Gastroesophageal sphincter (tissue), 4 donors: ENCODE data around the gene PSMA7. TPM values are rescaled to one million over a fixed set of nuclear protein-coding genes. Genes with fewer than 3 reads are reported as not detected.

Experiments
- ATAC-seq: fragments of 150-250 bp; one replicate; pipeline ENCODE4 v1.9.1; 2016; ENCODE audit warnings: mild to moderate bottlenecking, moderate library complexity
- H3K27ac ChIP-seq, 4 donors: fragments of 200-600 bp; sonication (generic) in 3 of 4; 1 replicate in 3 of 4; 2 replicates in 1 of 4; pipeline ENCODE4 v1.5.1; 2016 to 2019
- H3K27me3 ChIP-seq: fragments of 200-600 bp; sonication (generic); one replicate; pipeline ENCODE4 v1.5.1; 2019
- H3K36me3 ChIP-seq, 2 donors: fragments of 200-600 bp; sonication (generic); one replicate each; pipeline ENCODE4 v1.5.1; 2019; ENCODE audit warnings: control low read depth in 1 of 2
- H3K4me1 ChIP-seq, 3 donors: fragments of 200-600 bp; sonication (generic); 1 replicate in 2 of 3; 2 replicates in 1 of 3; pipeline ENCODE4 v1.5.1; 2016 to 2019; ENCODE audit warnings: control low read depth in 2 of 3
- H3K4me3 ChIP-seq, 2 donors: fragments of 200-600 bp; sonication (generic); one replicate each; pipeline ENCODE4 v1.5.1; 2019; ENCODE audit warnings: mild to moderate bottlenecking in 1 of 2, moderate library complexity in 1 of 2
- H3K9me3 ChIP-seq, 3 donors: fragments of 200-600 bp; sonication (generic); one replicate each; pipeline ENCODE4 v1.5.1; 2017 to 2019; ENCODE audit warnings: control low read depth in 2 of 3
- EP300 ChIP-seq: sonication (generic); formaldehyde crosslinking; IDR thresholded peaks from one replicate; pipeline ENCODE4 v1.6.1; 2017; ENCODE audit warnings: antibody characterized with exemption, mild to moderate bottlenecking
- POLR2A ChIP-seq, 2 donors: fragments of 450-650 bp; IDR thresholded peaks; one replicate each; pipeline ENCODE4 v1.6.1; 2017; ENCODE audit warnings: antibody characterized with exemption in 2 of 2, mild to moderate bottlenecking in 2 of 2, moderate library complexity in 1 of 2
- POLR2AphosphoS5 ChIP-seq: sonication (generic); formaldehyde crosslinking; IDR thresholded peaks from one replicate; pipeline ENCODE4 v1.6.1; 2017; ENCODE audit warnings: antibody characterized with exemption
- WGBS, 2 donors: methylation state at CpG; one replicate each; pipeline ENCODE4 v1.1.5; 2018; ENCODE audit warnings: low coverage in 1 of 2; 5-methylcytosine and 5-hydroxymethylcytosine counted together
- total RNA-seq, 4 donors: library from RNA; depleted of rRNA; stranded (reverse); fragments of >200 nt; gene quantifications; one replicate each; pipeline ENCODE4 v1.1.0, GENCODE V29; 2016
- TF ChIP-seq, protein P1 (sequence below), 4 experiments: fragments of 200-600 bp in 2 of 4; fragments of 450-650 bp in 2 of 4; sonication (generic) in 1 of 4; IDR thresholded peaks; one replicate each; pipeline ENCODE4 v1.5.1; 2017 to 2019; ENCODE audit warnings: antibody characterized with exemption in 4 of 4, mild to moderate bottlenecking in 2 of 4, moderate library complexity in 2 of 4

Gene PSMA7
- total RNA-seq, 4 donors from 2014 or later = 253 to 352 (median 303) TPM

DNA sequence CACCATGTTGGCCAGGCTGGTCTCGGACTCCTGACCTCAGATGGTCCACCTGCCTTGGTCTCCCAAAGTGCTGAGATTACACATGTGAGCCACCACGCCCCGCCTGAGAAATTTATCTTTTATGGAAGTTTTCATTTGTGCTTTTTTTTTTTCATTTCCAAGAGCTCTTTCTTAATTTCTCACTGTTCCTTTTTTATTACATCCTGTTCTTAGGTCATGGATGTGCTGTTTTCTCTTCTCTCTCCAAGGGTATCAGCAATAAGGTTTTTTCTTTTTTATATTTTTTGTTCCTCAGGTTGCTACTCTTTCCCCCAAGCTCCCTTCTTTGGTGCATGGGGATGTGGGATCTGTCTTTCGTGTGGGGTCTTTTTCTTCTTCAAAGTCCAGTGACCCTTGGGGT, 42.1 kb downstream of the PSMA7 start:
- peaks cover 0 to 35% (median 0%) of the 10 kb centered on the region in 3 donors for H3K9me3 ChIP-seq
- H3K27me3 ChIP-seq = peaks cover 48% of the 10 kb centered on the region
- 90% methylated on average over 3 of the region's 4 CpGs; no CpG with 5 or more reads in 1 of the 2 donors for WGBS, 2 donors
- H3K4me3 ChIP-seq = no peak overlapping the region
- H3K4me1 ChIP-seq = no peaks in the 10 kb centered on the region
- no peak for ATAC-seq
- no peak for TF ChIP-seq EP300
- no peak for TF ChIP-seq POLR2AphosphoS5
- TF ChIP-seq, protein P1, sequence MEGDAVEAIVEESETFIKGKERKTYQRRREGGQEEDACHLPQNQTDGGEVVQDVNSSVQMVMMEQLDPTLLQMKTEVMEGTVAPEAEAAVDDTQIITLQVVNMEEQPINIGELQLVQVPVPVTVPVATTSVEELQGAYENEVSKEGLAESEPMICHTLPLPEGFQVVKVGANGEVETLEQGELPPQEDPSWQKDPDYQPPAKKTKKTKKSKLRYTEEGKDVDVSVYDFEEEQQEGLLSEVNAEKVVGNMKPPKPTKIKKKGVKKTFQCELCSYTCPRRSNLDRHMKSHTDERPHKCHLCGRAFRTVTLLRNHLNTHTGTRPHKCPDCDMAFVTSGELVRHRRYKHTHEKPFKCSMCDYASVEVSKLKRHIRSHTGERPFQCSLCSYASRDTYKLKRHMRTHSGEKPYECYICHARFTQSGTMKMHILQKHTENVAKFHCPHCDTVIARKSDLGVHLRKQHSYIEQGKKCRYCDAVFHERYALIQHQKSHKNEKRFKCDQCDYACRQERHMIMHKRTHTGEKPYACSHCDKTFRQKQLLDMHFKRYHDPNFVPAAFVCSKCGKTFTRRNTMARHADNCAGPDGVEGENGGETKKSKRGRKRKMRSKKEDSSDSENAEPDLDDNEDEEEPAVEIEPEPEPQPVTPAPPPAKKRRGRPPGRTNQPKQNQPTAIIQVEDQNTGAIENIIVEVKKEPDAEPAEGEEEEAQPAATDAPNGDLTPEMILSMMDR (IDR thresholded peaks at IDR 0.05) = no peak
- no peak for TF ChIP-seq POLR2A (IDR thresholded peaks at IDR 0.05)
- H3K36me3 ChIP-seq = no peaks in the 10 kb centered on the region
- H3K27ac ChIP-seq = no peak overlapping the region

DNA sequence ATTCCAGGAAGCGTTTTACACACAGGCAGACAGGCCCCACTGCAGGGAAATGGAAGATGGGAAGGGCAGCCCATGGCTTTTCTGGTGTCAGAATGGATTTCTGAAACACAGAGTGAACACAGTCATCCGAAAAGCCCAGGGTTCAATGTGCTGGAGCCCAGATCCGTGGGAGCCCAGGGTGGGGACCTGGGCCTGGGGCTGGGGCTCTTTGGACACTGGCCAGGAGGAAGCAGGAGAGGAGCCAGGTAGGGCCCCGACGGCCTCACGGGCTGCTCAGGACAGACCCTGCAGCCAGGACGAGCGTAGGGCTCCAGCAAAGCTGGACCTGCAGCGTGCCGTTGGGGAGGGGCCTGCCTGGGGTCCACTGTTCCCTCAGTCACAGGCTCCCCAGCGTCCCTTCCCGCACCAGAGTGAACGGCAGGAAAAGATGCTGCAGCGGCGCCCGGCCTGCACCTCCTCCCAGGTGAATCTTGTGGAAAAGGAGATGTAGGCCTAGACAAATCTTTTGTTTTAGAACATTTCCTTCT, 45.2 kb downstream of the PSMA7 start:
- Histone ChIP-seq H3K36me3 (no peaks in the 10 kb centered on the region), H3K27ac (no peak overlapping the region), H3K4me1 (no peaks in the 10 kb centered on the region), H3K27me3 (peaks cover 35% of the 10 kb centered on the region), H3K9me3 (peaks cover 0 to 30% (median 0%) of the 10 kb centered on the region in 3 donors), H3K4me3 (no peak overlapping the region)
- TF ChIP-seq, protein P1 (IDR thresholded peaks at IDR 0.05) = no peak
- TF ChIP-seq POLR2AphosphoS5 = no peak
- TF ChIP-seq POLR2A (IDR thresholded peaks at IDR 0.05) = no peak
- no peak for TF ChIP-seq EP300
- WGBS, 2 donors = 53% methylated on average over 2 of the region's 16 CpGs; no CpG with 5 or more reads in 1 of the 2 donors
- ATAC-seq = no peak

DNA sequence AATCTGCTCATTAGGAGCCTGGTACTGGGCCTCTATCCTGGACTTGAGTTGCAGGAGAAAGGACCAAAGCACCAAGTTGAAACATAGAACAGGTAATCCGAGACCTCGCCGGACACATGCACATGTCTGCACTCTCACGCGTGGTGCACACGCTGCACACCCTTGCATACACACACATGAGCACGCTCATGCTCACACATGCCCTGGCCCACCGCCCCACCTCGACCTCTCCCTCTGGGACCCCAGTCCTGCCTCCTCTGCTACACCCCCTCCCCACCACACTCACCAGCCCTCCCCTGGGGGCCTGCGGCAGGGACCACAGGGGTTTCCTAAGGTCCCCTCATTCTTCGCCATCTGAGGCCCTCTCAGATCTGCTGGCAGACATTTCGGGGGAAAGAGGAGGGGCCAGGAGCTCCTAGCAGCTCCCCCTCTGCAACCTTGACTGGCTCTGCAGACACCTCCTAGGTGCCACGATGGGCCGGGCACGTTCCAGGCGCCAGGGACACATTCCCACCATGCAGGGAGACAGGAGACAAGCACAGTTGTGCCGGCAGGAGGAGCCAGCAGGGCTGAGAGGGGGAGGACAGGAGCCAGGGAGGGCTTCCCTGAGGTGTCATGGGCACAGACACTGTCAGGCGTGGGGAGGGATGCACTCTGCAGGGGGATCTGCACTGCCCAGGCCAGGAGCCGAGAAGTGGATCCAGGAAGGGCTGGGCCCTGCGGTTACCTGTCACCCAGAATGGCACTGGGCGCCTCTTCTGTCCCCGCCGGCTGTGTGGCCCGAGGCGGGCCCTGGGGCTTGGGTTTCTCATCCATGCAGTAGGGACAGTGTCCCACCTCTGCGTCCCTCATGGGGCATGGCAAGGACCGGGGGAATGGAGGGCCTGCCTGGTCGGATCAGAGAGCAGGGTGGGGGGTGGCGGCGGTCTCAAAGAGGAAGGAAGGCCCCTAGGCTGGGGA, 46.5 kb downstream of the PSMA7 start:
- TF ChIP-seq, protein P1 (IDR thresholded peaks at IDR 0.05) = no peak
- ATAC-seq = no peak
- WGBS, 2 donors = 84 to 89% methylated on average over 9 to 10 of the region's 30 CpGs
- no peak overlapping the region for H3K4me3 ChIP-seq
- no peak overlapping the region for H3K27ac ChIP-seq
- peaks cover 37% of the 10 kb centered on the region for H3K27me3 ChIP-seq
- H3K36me3 ChIP-seq = no peaks in the 10 kb centered on the region
- H3K4me1 ChIP-seq = no peaks in the 10 kb centered on the region
- peaks cover 0 to 20% (median 0%) of the 10 kb centered on the region in 3 donors for H3K9me3 ChIP-seq

- Histone ChIP-seq H3K4me3 (no peak overlapping the region), H3K36me3 (no peaks in the 10 kb centered on the region), H3K27me3 (peaks cover 71% of the 10 kb centered on the region), H3K4me1 (no peaks in the 10 kb centered on the region), H3K27ac (no peak overlapping the region), H3K9me3 (no peaks in the 10 kb centered on the region)
- TF ChIP-seq POLR2AphosphoS5 = no peak
- TF ChIP-seq POLR2A (IDR thresholded peaks at IDR 0.05) = no peak
- TF ChIP-seq EP300 = no peak
- TF ChIP-seq, protein P1 (IDR thresholded peaks at IDR 0.05) = no peak
- no peak for ATAC-seq
- WGBS, 2 donors = 30 to 43% methylated on average over 3 of the region's 3 CpGs
Observed at GRCh38 chr20:62089393-62089792, 53.8 kb downstream of the PSMA7 start.
